H1 (cell line): Measurements from ENCODE around the gene STAM2. TPM values are rescaled to one million over a fixed set of nuclear protein-coding genes. Genes with fewer than 3 reads are reported as not detected.

Experiments used
- CTCF ChIA-PET: fragments of 300-600 bp; sonication (Branson Sonifier 250); formaldehyde crosslinking; loops from one replicate; lab custom pipeline; 2021; ENCODE audit not compliant: partially characterized antibody; lab: Charles Lee
- POLR2A ChIA-PET: fragments of 300-600 bp; sonication (Branson Sonifier 250); formaldehyde crosslinking; loops from one replicate; lab custom pipeline; 2021; ENCODE audit warnings: inconsistent platforms; ENCODE audit not compliant: partially characterized antibody; lab: Charles Lee
- DNase-seq, 2 experiments: peaks; one replicate each; pipeline versions ENCODE4 v3.0.0 to v3.0.0-alpha.2; 2010 to 2022; ENCODE audit warnings: low spot score in 2 of 2, low read depth in 1 of 2, mixed read lengths in 1 of 2
- FAIRE-seq: peaks from 2 replicates; lab custom pipeline; 2011; peaks lifted over from hg19 to GRCh38; lab: Jason Lieb, UNC
- H2AFZ ChIP-seq: 2 replicates; pipeline ENCODE4 v1.8.1; 2012; ENCODE audit warnings: low read length, inconsistent platforms
- H2AK5ac ChIP-seq: 2 replicates; pipeline ENCODE4 v1.6.1; 2013; ENCODE audit warnings: low read depth, low read length
- H2BK120ac ChIP-seq: replicated peaks from 2 replicates; pipeline ENCODE3; 2013; ENCODE audit warnings: low read depth, low read length, inconsistent platforms
- H2BK12ac ChIP-seq: 2 replicates; pipeline ENCODE4 v1.6.1; 2013; ENCODE audit warnings: low read depth, low read length
- H2BK15ac ChIP-seq: 2 replicates; pipeline ENCODE4 v1.6.1; 2013; ENCODE audit warnings: low read length
- H2BK20ac ChIP-seq: 2 replicates; pipeline ENCODE4 v1.6.1; 2013; ENCODE audit warnings: low read length
- H2BK5ac ChIP-seq: 2 replicates; pipeline ENCODE4 v1.6.1; 2013; ENCODE audit warnings: low read depth, low read length
- H3K14ac ChIP-seq: 2 replicates; pipeline ENCODE4 v1.6.1; 2013; ENCODE audit warnings: inconsistent platforms; ENCODE audit not compliant: insufficient read length
- H3K18ac ChIP-seq: 2 replicates; pipeline ENCODE4 v1.6.1; 2013; ENCODE audit warnings: low read length; ENCODE audit errors: extremely low read depth
- H3K23ac ChIP-seq: 2 replicates; pipeline ENCODE4 v1.6.1; 2013; ENCODE audit warnings: inconsistent platforms; ENCODE audit not compliant: insufficient read length
- H3K23me2 ChIP-seq: 2 replicates; pipeline ENCODE4 v1.6.1; 2013; ENCODE audit warnings: low read depth, low read length
- H3K27ac ChIP-seq: 2 replicates; pipeline ENCODE4 v1.6.1; 2011; ENCODE audit warnings: low read depth, low read length, inconsistent platforms
- H3K27me3 ChIP-seq, 4 experiments: replicated peaks in 1 of 4; 1 replicate in 1 of 4; 2 replicates in 3 of 4; pipeline versions ENCODE4 v1.6.1 to v1.8.1; 2011 to 2013; ENCODE audit warnings: low read length in 3 of 4, mild to moderate bottlenecking in 3 of 4, inconsistent platforms in 2 of 4, mixed read lengths in 2 of 4, moderate library complexity in 1 of 4; ENCODE audit not compliant: control insufficient read depth in 3 of 4, insufficient read depth in 3 of 4; ENCODE audit errors: extremely low read depth in 1 of 4
- H3K36me3 ChIP-seq, 4 experiments: 2 replicates each; pipeline versions ENCODE4 v1.6.1 to v1.8.1; 2011 to 2013; ENCODE audit warnings: mild to moderate bottlenecking in 4 of 4, low read length in 3 of 4, moderate library complexity in 2 of 4, control low read depth in 1 of 4, inconsistent platforms in 1 of 4; ENCODE audit not compliant: insufficient read depth in 4 of 4, control insufficient read depth in 2 of 4
- H3K4ac ChIP-seq: replicated peaks from 2 replicates; pipeline ENCODE3; 2013; ENCODE audit warnings: low read length, low read depth, mixed read lengths, inconsistent platforms; ENCODE audit not compliant: insufficient read length
- H3K4me1 ChIP-seq, 4 experiments: replicated peaks in 1 of 4; 1 replicate in 1 of 4; 2 replicates in 3 of 4; pipeline versions ENCODE4 v1.6.1 to v1.8.1; 2011 to 2013; ENCODE audit warnings: low read length in 3 of 4, inconsistent platforms in 2 of 4, mixed read lengths in 1 of 4; ENCODE audit not compliant: insufficient read depth in 4 of 4, control insufficient read depth in 3 of 4
- H3K4me2 ChIP-seq, 2 experiments: 2 replicates each; pipeline versions ENCODE4 v1.6.1 to v1.8.1; 2011 to 2013; ENCODE audit warnings: low read depth in 2 of 2, low read length in 2 of 2, control low read depth in 1 of 2, inconsistent platforms in 1 of 2, mild to moderate bottlenecking in 1 of 2; ENCODE audit not compliant: insufficient read depth in 1 of 2
- H3K4me3 ChIP-seq, 4 experiments: fragments of 200-600, 300-600 bp in 1 of 4; sonication (generic), shearing (Covaris generic), sonication (Bioruptor Twin) in 1 of 4; 2 replicates each; pipeline versions ENCODE4 v1.5.1 to v1.8.1; 2011 to 2016; ENCODE audit warnings: low read length in 4 of 4, low read depth in 3 of 4, control low read depth in 2 of 4, inconsistent platforms in 2 of 4, mild to moderate bottlenecking in 2 of 4, mixed read lengths in 1 of 4, moderate library complexity in 1 of 4; ENCODE audit not compliant: insufficient read depth in 2 of 4; ENCODE audit errors: extremely low read depth in 1 of 4
- H3K56ac ChIP-seq: replicated peaks from 2 replicates; pipeline ENCODE3; 2013; ENCODE audit warnings: low read depth, mild to moderate bottlenecking, mixed read lengths, low read length, inconsistent platforms; ENCODE audit not compliant: insufficient read length
- H3K79me1 ChIP-seq: 2 replicates; pipeline ENCODE4 v1.6.1; 2013; ENCODE audit warnings: low read depth, low read length, control low read depth
- H3K79me2 ChIP-seq, 2 experiments: 2 replicates each; pipeline versions ENCODE4 v1.6.1 to v1.8.1; 2012 to 2013; ENCODE audit warnings: low read length in 2 of 2, mild to moderate bottlenecking in 2 of 2, inconsistent platforms in 1 of 2; ENCODE audit not compliant: insufficient read depth in 2 of 2, control insufficient read depth in 1 of 2
- H3K9ac ChIP-seq, 4 experiments: replicated peaks in 1 of 4; 1 replicate in 1 of 4; 2 replicates in 3 of 4; pipeline versions ENCODE4 v1.6.1 to v1.8.1; 2011 to 2013; ENCODE audit warnings: low read depth in 3 of 4, low read length in 3 of 4, control low read depth in 2 of 4, mild to moderate bottlenecking in 2 of 4, moderate library complexity in 2 of 4, inconsistent platforms in 1 of 4; ENCODE audit errors: extremely low read depth in 1 of 4
- H3K9me3 ChIP-seq, 2 experiments: 2 replicates each; pipeline versions ENCODE4 v1.6.1 to v1.8.1; 2012 to 2013; ENCODE audit warnings: mild to moderate bottlenecking in 2 of 2, moderate library complexity in 2 of 2, control low read depth in 1 of 2, inconsistent platforms in 1 of 2, low read depth in 1 of 2, low read length in 1 of 2, mixed read lengths in 1 of 2; ENCODE audit not compliant: insufficient read depth in 2 of 2
- H4K20me1 ChIP-seq, 2 experiments: replicated peaks in 1 of 2; 2 replicates each; pipeline versions ENCODE3 to v1.8.1; 2011 to 2013; ENCODE audit warnings: inconsistent platforms in 2 of 2, low read length in 2 of 2, mild to moderate bottlenecking in 1 of 2; ENCODE audit not compliant: insufficient read depth in 2 of 2, control insufficient read depth in 1 of 2
- H4K5ac ChIP-seq: 2 replicates; pipeline ENCODE4 v1.6.1; 2013; ENCODE audit warnings: low read length, low read depth, mixed read lengths, inconsistent platforms; ENCODE audit not compliant: insufficient read length
- H4K8ac ChIP-seq: 2 replicates; pipeline ENCODE4 v1.8.0; 2013; ENCODE audit warnings: mild to moderate bottlenecking, moderate library complexity, low read length, inconsistent platforms; ENCODE audit not compliant: insufficient read depth; ENCODE audit errors: extremely low read depth
- H4K91ac ChIP-seq: replicated peaks from 2 replicates; pipeline ENCODE3; 2013; ENCODE audit warnings: low read length, mixed read lengths, inconsistent platforms; ENCODE audit not compliant: insufficient read length
- ATF2 ChIP-seq: IDR thresholded peaks from 2 replicates; pipeline ENCODE4 v1.6.1; 2012; ENCODE audit warnings: low read length, inconsistent platforms
- EP300 ChIP-seq, 2 experiments: IDR thresholded peaks; 1 replicate in 1 of 2; 2 replicates in 1 of 2; pipeline ENCODE4 v1.6.1; 2011 to 2012; ENCODE audit warnings: low read depth in 2 of 2, low read length in 2 of 2, mild to moderate bottlenecking in 2 of 2, borderline replicate concordance in 1 of 2, inconsistent platforms in 1 of 2, moderate library complexity in 1 of 2
- FOSL1 ChIP-seq: IDR thresholded peaks from 2 replicates; pipeline ENCODE4 v1.6.1; 2011; ENCODE audit warnings: mild to moderate bottlenecking, low read depth, low read length, moderate library complexity; ENCODE audit not compliant: insufficient read depth
- HDAC2 ChIP-seq, 2 experiments: fragments of 300-600 bp in 1 of 2; sonication (generic) in 1 of 2; IDR thresholded peaks; 2 replicates each; pipeline ENCODE4 v1.6.1; 2011 to 2012; ENCODE audit warnings: low read depth in 2 of 2, low read length in 2 of 2, mild to moderate bottlenecking in 2 of 2, moderate library complexity in 2 of 2, borderline replicate concordance in 1 of 2, inconsistent platforms in 1 of 2
- SIX5 ChIP-seq: IDR thresholded peaks from 2 replicates; pipeline ENCODE4 v1.6.1; 2011; ENCODE audit warnings: mild to moderate bottlenecking, low read depth, low read length
- SUZ12 ChIP-seq: fragments of 200-600 bp; sonication (generic); IDR thresholded peaks from 2 replicates; pipeline ENCODE4 v1.6.1; 2012; ENCODE audit warnings: mild to moderate bottlenecking, inconsistent platforms, low read length, moderate library complexity, mixed read lengths
- TAF7 ChIP-seq: optimal IDR thresholded peaks from 2 replicates; pipeline ENCODE3; 2011; ENCODE audit warnings: low read depth, mild to moderate bottlenecking, inconsistent platforms, low read length, moderate library complexity, borderline replicate concordance
- TCF12 ChIP-seq: IDR thresholded peaks from 2 replicates; pipeline ENCODE4 v1.6.1; 2011; ENCODE audit warnings: low read depth, mild to moderate bottlenecking, low read length
- WGBS, 2 experiments: shearing (Covaris generic) in 1 of 2; methylation state at CpG; one replicate each; pipeline versions ENCODE4 v1.1.6 to v1.1.7; 2013 to 2015; ENCODE audit warnings: low lambda C conversion rate in 2 of 2, mixed read lengths in 2 of 2, inconsistent platforms in 1 of 2, low coverage in 1 of 2, missing lambda C conversion rate in 1 of 2; ENCODE audit not compliant: insufficient replicate concordance in 2 of 2, insufficient coverage in 1 of 2, insufficient read length in 1 of 2; ENCODE audit errors: extremely low coverage in 1 of 2, missing lambda C conversion rate in 1 of 2; 5-methylcytosine and 5-hydroxymethylcytosine counted together
- polyA plus RNA-seq, 7 experiments: library from polyadenylated mRNA; depleted of rRNA in 3 of 7; stranded (reverse) in 5 of 7; unstranded in 2 of 7; fragments of >200 nt in 5 of 7; fragments of 200-250 nt in 2 of 7; gene quantifications; 1 replicate in 5 of 7; 2 replicates in 1 of 7; 4 replicates in 1 of 7; pipeline versions ENCODE4 v1.2.1 to v1.2.3, GENCODE V29; 2011 to 2013; ENCODE audit warnings: missing spikeins in 2 of 7, mixed read lengths in 2 of 7
- total RNA-seq: library from RNA; stranded (reverse); fragmentation: NEBNext Ultra II Directional; extraction: Animal tissue kit (Norgen Biotek cat#: 25700); gene quantifications from 2 replicates; pipeline ENCODE4 v1.2.1, GENCODE V29; 2021

The STAM2 gene
- total and polyA plus RNA-seq, 2 of the 8 experiments (the other 6 are each of a cell fraction or from before 2014, with no cell fraction given): 5.4 to 9.4 TPM

GRCh38 chr2:152098496-152099366 is 76.8 kb downstream of the STAM2 start, which contains the start of gene CACNB4:
Gene CACNB4, minus strand, starts transcription at chr2:152099044.
- H3K9me3 ChIP-seq: no peaks in the 10 kb centered on the region
- H2AFZ ChIP-seq: peak within 1 kb of the TSS; percentile 89
- H2AK5ac ChIP-seq: no peak within 1 kb of the TSS
- no peak within 1 kb of the TSS for H4K91ac ChIP-seq
- peaks cover 22 to 52% (median 38%) of the 10 kb centered on the region in 4 experiments for H3K27me3 ChIP-seq
- H3K36me3 ChIP-seq: no peaks in the 10 kb centered on the region
- no peak within 1 kb of the TSS for H2BK5ac ChIP-seq
- H3K4me1 ChIP-seq: peaks cover 0 to 4% (median 1%) of the 10 kb centered on the region in 4 experiments; a peak in 4 of 7 replicates
- H2BK20ac ChIP-seq: no peak within 1 kb of the TSS
- POLR2A ChIA-PET: interaction anchor here (0.7 to 1.7 kb wide), 2 partner anchors 14 to 52 kb away, joined by 3 read pairs; no protein-coding TSS in a partner anchor
- peak within 1 kb of the TSS; percentile 28 for H3K4ac ChIP-seq
- no peak for FAIRE-seq
- no peaks in the 10 kb centered on the region for H3K79me2 ChIP-seq
- no peak within 1 kb of the TSS for H3K27ac ChIP-seq
- peak within 1 kb of the TSS; percentile 48 to 79 (median 58) for H3K4me3 ChIP-seq
- H3K23ac ChIP-seq: no peak within 1 kb of the TSS
- peak within 1 kb of the TSS; percentile 71 for H3K56ac ChIP-seq
- CTCF ChIA-PET: interaction anchor here (0.6 to 2.3 kb wide), 6 partner anchors 9 to 419 kb away, joined by 3 to 6 read pairs (median 3); no protein-coding TSS in a partner anchor
- peak; percentile 27 to 73 for DNase-seq
- H3K79me1 ChIP-seq: no peaks in the 10 kb centered on the region
- H2BK12ac ChIP-seq: 0 out of 2 replicates have a peak within 1 kb of the TSS, but pooled peaks have one; percentile 71
- H3K23me2 ChIP-seq: peaks cover 20% of the 10 kb centered on the region
- H2BK120ac ChIP-seq: no peak within 1 kb of the TSS
- H4K8ac ChIP-seq: peak within 1 kb of the TSS; percentile 71; the same call in 1 of the 2 replicates
- H3K14ac ChIP-seq: no peak within 1 kb of the TSS
- 1% methylated on average over 30 of the region's 73 CpGs; no CpG with 5 or more reads in 1 of the 2 experiments for WGBS, 2 experiments
- peak within 1 kb of the TSS; percentile 75 for H3K18ac ChIP-seq
- no peak within 1 kb of the TSS for H4K5ac ChIP-seq
- peak within 1 kb of the TSS; percentile 53; the same call in 1 of the 2 replicates for H2BK15ac ChIP-seq
- H4K20me1 ChIP-seq: no peaks in the 10 kb centered on the region
- peak within 1 kb of the TSS in 2 of 4 experiments; percentile 2 to 20; a peak in 4 of 7 replicates for H3K9ac ChIP-seq
- peak within 1 kb of the TSS; percentile 88 to 96 for H3K4me2 ChIP-seq
- TF ChIP-seq TCF12: no peak
- TF ChIP-seq SUZ12: no peak; the same call in 1 of the 2 replicates
- TF ChIP-seq ATF2: no peak
- TF ChIP-seq SIX5: no peak
- no peak for TF ChIP-seq FOSL1
- TF ChIP-seq HDAC2 (IDR thresholded peaks at IDR 0.05; ENCODE audit: borderline replicate concordance in 1 of 2, low read depth in 2 of 2, low read length in 2 of 2): peak in 1 of 2 experiments; percentile 61; a peak in 1 of 4 replicates
- TF ChIP-seq TAF7: no peak
- TF ChIP-seq EP300 (IDR thresholded peaks at IDR 0.05; ENCODE audit: borderline replicate concordance in 1 of 2, low read depth in 2 of 2, low read length in 2 of 2): no peak
